ENCODE data around the gene ZNF611. TPM values are rescaled to one million over a fixed set of nuclear protein-coding genes. Genes with fewer than 3 reads are reported as not detected.

ZNF611 gene
- polyA plus RNA-seq, 1 of the 3 experiments (the other 2 are of a cell fraction), result 2.6 TPM

DNA sequence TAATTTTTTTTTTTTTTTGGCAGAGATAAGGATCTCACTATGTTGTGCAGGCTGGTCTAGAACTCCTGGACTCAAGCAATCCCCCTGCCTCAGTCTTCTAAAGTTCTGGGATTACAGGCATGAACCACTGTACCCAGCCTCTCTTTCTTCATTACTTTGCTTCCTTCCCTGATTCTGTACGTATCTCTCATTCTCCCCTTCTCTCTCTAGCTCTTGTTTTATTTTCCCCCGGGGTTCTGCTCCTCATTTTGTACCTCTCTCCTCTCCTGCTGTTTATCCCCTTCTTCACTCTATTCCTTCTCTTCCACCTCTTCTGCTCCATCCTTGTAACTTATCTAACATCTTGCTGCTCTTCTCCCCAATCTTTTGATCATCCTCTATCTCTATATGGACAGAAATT lies 46.5 kb downstream of the ZNF611 start (continued):
- no peak for TF ChIP-seq GATA2 (CRISPR knock-in tag; IDR thresholded peaks at IDR 0.05)
- TF ChIP-seq RCOR1 (IDR thresholded peaks at IDR 0.05; ENCODE audit: low read length), result no peak

GRCh38 chr19:52687684-52688083 lies 47.2 kb downstream of the ZNF611 start:
- TF ChIP-seq MEF2A (IDR thresholded peaks at IDR 0.05; ENCODE audit: borderline replicate concordance, low read depth), result no peak
- no peak for TF ChIP-seq ZBTB33 (IDR thresholded peaks at IDR 0.05; ENCODE audit: borderline replicate concordance, low read depth)
- no peak for TF ChIP-seq PBX3 (IDR thresholded peaks at IDR 0.05)
- TF ChIP-seq IRF3 (IDR thresholded peaks at IDR 0.05; ENCODE audit: low read depth, low read length), result no peak
- no peak for TF ChIP-seq USF2 (IDR thresholded peaks at IDR 0.05; ENCODE audit: borderline replicate concordance, low read depth, low read length)
- TF ChIP-seq CTCF (IDR thresholded peaks at IDR 0.05), result no peak
- TF ChIP-seq RCOR1 (IDR thresholded peaks at IDR 0.05; ENCODE audit: low read length), result no peak
- TF ChIP-seq RAD21 (IDR thresholded peaks at IDR 0.05; ENCODE audit: low read length), result no peak
- TF ChIP-seq TCF12 (IDR thresholded peaks at IDR 0.05), result no peak
- no peak for TF ChIP-seq RFX5 (IDR thresholded peaks at IDR 0.05; ENCODE audit: low read length)
- no peak for TF ChIP-seq GABPA (IDR thresholded peaks at IDR 0.05; ENCODE audit: low read depth)
- TF ChIP-seq YY1 (IDR thresholded peaks at IDR 0.05; ENCODE audit: low read depth), result no peak
- TF ChIP-seq TAF1 (IDR thresholded peaks at IDR 0.05; ENCODE audit: borderline replicate concordance, low read depth, low read length), result no peak
- no peak for TF ChIP-seq NFIC (IDR thresholded peaks at IDR 0.05; ENCODE audit: borderline replicate concordance)
- no peak for TF ChIP-seq FOSL2 (IDR thresholded peaks at IDR 0.05; ENCODE audit: borderline replicate concordance, low read depth)
- no peak for TF ChIP-seq POLR2AphosphoS5 (IDR thresholded peaks at IDR 0.05; ENCODE audit: low read depth, low read length)
- no peaks in the 10 kb centered on the region for H4K20me1 ChIP-seq (ENCODE audit: insufficient read depth)
- ChIA-PET CTCF (no interaction called here), POLR2A (no interaction called here)
- no peaks in the 10 kb centered on the region for H3K9me2 ChIP-seq
- no peak for DNase-seq
- H3K4me3 ChIP-seq (ENCODE audit: low read depth in 2 of 2, low read length in 1 of 2), result no peak overlapping the region
- no peaks in the 10 kb centered on the region for H3K27me3 ChIP-seq (ENCODE audit: insufficient read depth)
- H3K27ac ChIP-seq (ENCODE audit: low read depth in 2 of 2, low read length in 1 of 2), result no peak overlapping the region
- no peak overlapping the region for H3K9ac ChIP-seq
- 53% methylated on average over 3 of the region's 3 CpGs for WGBS (ENCODE audit: low lambda C conversion rate)
- H3K36me3 ChIP-seq (replicated peaks in 1 of 2; ENCODE audit: control insufficient read depth in 1 of 2, insufficient read depth in 2 of 2, low read length in 1 of 2), result peaks cover 0 to 5% of the 10 kb centered on the region in 2 experiments
- peaks cover 0 to 3% of the 10 kb centered on the region in 2 experiments; a peak in 1 of 4 replicates for H3K4me1 ChIP-seq (ENCODE audit: control insufficient read depth in 1 of 2, insufficient read depth in 2 of 2, low read depth in 1 of 2, low read length in 1 of 2)
- no peaks in the 10 kb centered on the region for H3K9me3 ChIP-seq
- peaks cover 60% of the 10 kb centered on the region; the same call in 1 of the 2 replicates for H3K79me2 ChIP-seq (ENCODE audit: insufficient read depth)
- H3K4me2 ChIP-seq, result no peak overlapping the region
- H2AFZ ChIP-seq (ENCODE audit: low read depth), result no peak overlapping the region
- peaks cover 10% of the 10 kb centered on the region for H3F3A ChIP-seq (replicated peaks; ENCODE audit: insufficient read depth)

All from SK-N-SH (cell line).